H9 (cell line): ENCODE data around the gene DEDD2. TPM values are rescaled to one million over a fixed set of nuclear protein-coding genes. Genes with fewer than 3 reads are reported as not detected.

ENCODE experiments used
- DNase-seq: peaks from one replicate; pipeline ENCODE4 v3.0.0-alpha.2; 2017
- H2AFZ ChIP-seq: one replicate; pipeline ENCODE4 v1.6.1; 2013; ENCODE audit warnings: mild to moderate bottlenecking, low read length, control low read depth, moderate library complexity
- H2AK5ac ChIP-seq: 2 replicates; pipeline ENCODE4 v1.6.1; 2013; ENCODE audit warnings: low read length, control low read depth, mixed read lengths; ENCODE audit not compliant: insufficient read length
- H2BK120ac ChIP-seq: one replicate; pipeline ENCODE4 v1.6.1; 2013; ENCODE audit warnings: low read depth, mild to moderate bottlenecking, low read length, control low read depth, inconsistent platforms; ENCODE audit not compliant: poor library complexity, severe bottlenecking
- H2BK12ac ChIP-seq: 2 replicates; pipeline ENCODE4 v1.6.1; 2013; ENCODE audit warnings: low read length, control low read depth, mixed read lengths, low read depth; ENCODE audit not compliant: insufficient read length
- H2BK15ac ChIP-seq: 2 replicates; pipeline ENCODE4 v1.6.1; 2013; ENCODE audit warnings: low read depth, low read length, control low read depth
- H2BK20ac ChIP-seq: one replicate; pipeline ENCODE4 v1.6.1; 2013; ENCODE audit warnings: low read depth, mild to moderate bottlenecking, low read length, control low read depth, inconsistent platforms; ENCODE audit not compliant: poor library complexity, severe bottlenecking
- H2BK5ac ChIP-seq: 2 replicates; pipeline ENCODE4 v1.6.1; 2013; ENCODE audit warnings: low read length, control low read depth, mixed read lengths; ENCODE audit not compliant: insufficient read length
- H3K14ac ChIP-seq: 2 replicates; pipeline ENCODE4 v1.6.1; 2013; ENCODE audit warnings: low read length, control low read depth; ENCODE audit not compliant: insufficient read depth
- H3K18ac ChIP-seq: 2 replicates; pipeline ENCODE4 v1.6.1; 2013; ENCODE audit warnings: low read depth, mild to moderate bottlenecking, mixed read lengths, low read length, control low read depth; ENCODE audit not compliant: insufficient read length
- H3K23ac ChIP-seq: 2 replicates; pipeline ENCODE4 v1.6.1; 2013; ENCODE audit warnings: low read length, control low read depth, mixed read lengths, low read depth; ENCODE audit not compliant: insufficient read length
- H3K23me2 ChIP-seq: 2 replicates; pipeline ENCODE4 v1.6.1; 2013; ENCODE audit warnings: low read depth, mild to moderate bottlenecking, mixed read lengths, low read length, control low read depth; ENCODE audit not compliant: insufficient read length, poor library complexity, severe bottlenecking
- H3K27ac ChIP-seq: 2 replicates; pipeline ENCODE4 v1.5.1; 2013; ENCODE audit warnings: low read length, control low read depth, mixed read lengths, low read depth; ENCODE audit not compliant: insufficient read length
- H3K27me3 ChIP-seq: 2 replicates; pipeline ENCODE4 v1.6.1; 2013; ENCODE audit warnings: low read length, control low read depth, inconsistent platforms; ENCODE audit not compliant: insufficient read depth
- H3K4ac ChIP-seq: 2 replicates; pipeline ENCODE4 v1.6.1; 2013; ENCODE audit warnings: low read depth, mild to moderate bottlenecking, control low read depth, inconsistent platforms, low read length, moderate library complexity
- H3K4me1 ChIP-seq: 2 replicates; pipeline ENCODE4 v1.6.1; 2013; ENCODE audit warnings: low read length, control low read depth, inconsistent platforms; ENCODE audit not compliant: insufficient read depth
- H3K4me2 ChIP-seq: 2 replicates; pipeline ENCODE4 v1.6.1; 2013; ENCODE audit warnings: low read length, control low read depth, mixed read lengths; ENCODE audit not compliant: insufficient read length, insufficient read depth
- H3K56ac ChIP-seq: 2 replicates; pipeline ENCODE4 v1.6.1; 2013; ENCODE audit warnings: low read depth, mild to moderate bottlenecking, mixed read lengths, low read length, control low read depth; ENCODE audit not compliant: insufficient read length
- H3K79me1 ChIP-seq: 2 replicates; pipeline ENCODE4 v1.6.1; 2013; ENCODE audit warnings: low read depth, mild to moderate bottlenecking, moderate library complexity, low read length, control low read depth, inconsistent platforms; ENCODE audit not compliant: insufficient read depth, poor library complexity, severe bottlenecking
- H3K79me2 ChIP-seq: 2 replicates; pipeline ENCODE4 v1.6.1; 2013; ENCODE audit warnings: low read length, control low read depth, inconsistent platforms; ENCODE audit not compliant: insufficient read depth
- H3K9ac ChIP-seq: 2 replicates; pipeline ENCODE4 v1.6.1; 2013; ENCODE audit warnings: low read length, control low read depth, mixed read lengths; ENCODE audit not compliant: insufficient read length; ENCODE audit errors: extremely low read depth
- H3K9me3 ChIP-seq: one replicate; pipeline ENCODE4 v1.6.1; 2013; ENCODE audit warnings: low read depth, low read length, inconsistent platforms; ENCODE audit not compliant: control insufficient read depth
- H3T11ph ChIP-seq: one replicate; pipeline ENCODE4 v1.6.1; 2013; ENCODE audit warnings: mild to moderate bottlenecking, low read length, control low read depth, inconsistent platforms
- H4K20me1 ChIP-seq: one replicate; pipeline ENCODE4 v1.6.1; 2013; ENCODE audit not compliant: control insufficient read depth, insufficient read length, insufficient read depth
- H4K5ac ChIP-seq: 2 replicates; pipeline ENCODE4 v1.6.1; 2013; ENCODE audit warnings: low read depth, mild to moderate bottlenecking, mixed read lengths, low read length, control low read depth; ENCODE audit not compliant: insufficient read length
- H4K8ac ChIP-seq: replicated peaks from 2 replicates; pipeline ENCODE4 v1.6.1; 2013; ENCODE audit warnings: low read length, control low read depth, mixed read lengths, low read depth; ENCODE audit not compliant: insufficient read length
- H4K91ac ChIP-seq: 2 replicates; pipeline ENCODE4 v1.6.1; 2013; ENCODE audit warnings: low read depth, mild to moderate bottlenecking, moderate library complexity, mixed read lengths, low read length, control low read depth; ENCODE audit not compliant: insufficient read length
- H3K27ac Mint-ChIP-seq, 3 experiments: 2 replicates in 2 of 3; 3 replicates in 1 of 3; pipeline ENCODE4 v1.8.0; 2020 to 2021; ENCODE audit warnings: mixed read lengths in 3 of 3, mild to moderate bottlenecking in 1 of 3, moderate library complexity in 1 of 3
- H3K27me3 Mint-ChIP-seq: 2 replicates; pipeline ENCODE4 v1.8.0; 2021; ENCODE audit warnings: low read depth, mild to moderate bottlenecking, moderate library complexity, mixed read lengths
- H3K36me3 Mint-ChIP-seq, 3 experiments: 2 replicates in 2 of 3; 3 replicates in 1 of 3; pipeline ENCODE4 v1.8.0; 2020 to 2021; ENCODE audit warnings: low read depth in 3 of 3, mixed read lengths in 3 of 3; ENCODE audit not compliant: insufficient read depth in 1 of 3
- H3K4me1 Mint-ChIP-seq, 2 experiments: 2 replicates each; pipeline ENCODE4 v1.8.0; 2020; ENCODE audit warnings: mixed read lengths in 2 of 2
- H3K4me3 Mint-ChIP-seq, 2 experiments: 2 replicates in 1 of 2; 3 replicates in 1 of 2; pipeline ENCODE4 v1.8.0; 2020 to 2021; ENCODE audit warnings: mild to moderate bottlenecking in 2 of 2, mixed read lengths in 2 of 2, moderate library complexity in 1 of 2
- H3K9me3 Mint-ChIP-seq, 2 experiments: 2 replicates in 1 of 2; 3 replicates in 1 of 2; pipeline ENCODE4 v1.8.0; 2020; ENCODE audit warnings: mild to moderate bottlenecking in 2 of 2, mixed read lengths in 2 of 2, moderate library complexity in 1 of 2
- CTCF ChIP-seq: fragments of 200-600 bp; sonication (generic); conservative IDR thresholded peaks from 3 replicates; pipeline ENCODE4 v1.8.0; 2021; ENCODE audit warnings: antibody characterized with exemption, mild to moderate bottlenecking
- WGBS: extraction: QIAGEN DNeasy Blood & Tissue Kit; methylation state at CpG from one replicate; pipeline ENCODE4 v1.1.7; 2013; ENCODE audit warnings: missing lambda C conversion rate, low lambda C conversion rate, mixed read lengths; ENCODE audit not compliant: insufficient read length; ENCODE audit errors: extremely low coverage; 5-methylcytosine and 5-hydroxymethylcytosine counted together
- total RNA-seq: library from RNA; stranded (reverse); gene quantifications from 2 replicates; pipeline ENCODE4 v1.2.1, GENCODE V29; 2021

The DEDD2 gene
- total RNA-seq, 1 experiment from 2014 or later, result 32.3 TPM

GRCh38 chr19:42156571-42156970 lies 60.9 kb downstream of the DEDD2 start:
- Histone ChIP-seq H2AK5ac (no peak overlapping the region), H3K4ac (no peak overlapping the region), H3K79me2 (no peaks in the 10 kb centered on the region), H3K27me3 (no peaks in the 10 kb centered on the region; the same call in 1 of the 2 replicates), H2BK15ac (no peak overlapping the region), H3K14ac (no peak overlapping the region), H3K4me1 (peaks cover 2% of the 10 kb centered on the region; the same call in 1 of the 2 replicates), H3K79me1 (no peaks in the 10 kb centered on the region), H3K23me2 (no peaks in the 10 kb centered on the region), H4K91ac (no peak overlapping the region), H3K18ac (no peak overlapping the region), H3K4me2 (no peak overlapping the region), H2BK120ac (no peak overlapping the region), H2BK12ac (no peak overlapping the region), H4K8ac (no peak overlapping the region), H3K27ac (no peak overlapping the region), H2AFZ (no peak overlapping the region), H3T11ph (no peak overlapping the region), H4K5ac (no peak overlapping the region), H4K20me1 (no peaks in the 10 kb centered on the region), H3K56ac (no peak overlapping the region), H2BK5ac (no peak overlapping the region), H3K9ac (no peak overlapping the region), H3K23ac (no peak overlapping the region), H2BK20ac (no peak overlapping the region), H3K9me3 (no peaks in the 10 kb centered on the region)
- Mint-ChIP-seq H3K36me3 (no peaks in the 10 kb centered on the region), H3K27me3 (peaks cover 80% of the 10 kb centered on the region), H3K27ac (no peak overlapping the region), H3K9me3 (no peaks in the 10 kb centered on the region), H3K4me3 (no peak overlapping the region; a peak in 2 of 5 replicates), H3K4me1 (peaks cover 24 to 52% of the 10 kb centered on the region in 2 experiments)
- no peak for DNase-seq
- WGBS, result no CpG with 5 or more reads among the region's 8 CpGs
- TF ChIP-seq CTCF, result no peak
